HL-60 (cell line): ENCODE data around the gene EFNA5.

Source experiments
- CTCF ChIP-seq: IDR thresholded peaks from one replicate; pipeline ENCODE4 v1.5.1; 2011; ENCODE audit warnings: low read length, control low read depth, inconsistent platforms; ENCODE audit not compliant: insufficient read depth
- POLR2AphosphoS5 ChIP-seq: IDR thresholded peaks from 2 replicates; pipeline ENCODE4 v1.6.1; 2012; ENCODE audit warnings: low read depth
- REST ChIP-seq: IDR thresholded peaks from 2 replicates; pipeline ENCODE4 v1.6.1; 2012; ENCODE audit warnings: low read depth; ENCODE audit not compliant: insufficient replicate concordance
- SPI1 ChIP-seq: IDR thresholded peaks from 2 replicates; pipeline ENCODE4 v1.6.1; 2012; ENCODE audit warnings: low read depth, mild to moderate bottlenecking, borderline replicate concordance

- TF ChIP-seq CTCF (no peak), POLR2AphosphoS5 (no peak), SPI1 (no peak), REST (no peak)
These were observed 243.9 kb downstream of the EFNA5 start for GRCh38 chr5:107426872-107427271.
